GM12801 (cell line): ENCODE measurements around the gene SCGB3A1.

Source experiments
- CTCF ChIP-seq: IDR thresholded peaks from one replicate; pipeline ENCODE4 v1.5.1; 2011; ENCODE audit warnings: control low read depth; ENCODE audit not compliant: insufficient read length; ENCODE audit errors: extremely low read depth

Gene SCGB3A1

GRCh38 chr5:180628211-180628610 lies 36.9 kb upstream of the SCGB3A1 start:
- no peak for TF ChIP-seq CTCF

- no peak for TF ChIP-seq CTCF
These were observed 36.3 kb upstream of the SCGB3A1 start for GRCh38 chr5:180627386-180628120.

DNA sequence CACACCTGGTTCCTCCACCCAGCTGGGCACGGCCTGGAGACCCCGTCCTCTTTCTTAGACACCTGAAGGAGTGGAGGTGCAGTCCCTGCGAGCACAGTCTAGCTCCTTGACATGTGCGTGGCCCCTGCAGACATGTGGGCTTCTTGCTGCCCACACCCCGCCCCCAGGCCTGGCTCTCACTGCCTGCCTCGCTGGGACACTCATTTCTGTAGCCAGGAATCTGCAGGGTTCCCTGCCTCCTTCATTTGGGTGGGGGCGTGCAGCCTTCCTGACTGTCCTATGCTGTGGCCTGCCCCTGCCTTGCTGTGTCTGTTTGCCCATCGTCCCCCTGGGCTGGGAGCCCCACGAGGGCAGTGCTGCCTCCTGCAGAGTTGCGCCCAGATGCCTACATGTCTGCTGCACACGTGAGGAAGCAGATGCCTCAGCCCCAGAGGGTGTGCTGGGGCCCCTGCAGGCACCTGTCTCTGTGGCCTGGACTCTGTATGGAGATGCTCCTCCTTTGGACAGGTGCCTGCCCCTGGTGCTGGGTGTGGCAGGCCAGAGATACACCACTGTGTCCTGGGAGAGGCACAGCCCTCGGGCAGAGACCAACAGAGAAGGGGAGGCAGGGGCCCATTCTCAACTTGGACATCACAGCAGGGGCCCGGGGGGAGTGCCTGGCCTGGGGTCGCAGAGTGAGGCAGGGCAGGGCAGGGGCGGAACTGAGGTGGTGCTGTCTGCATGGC lies 35.5 kb upstream of the SCGB3A1 start:
- no peak for TF ChIP-seq CTCF

- no peak for TF ChIP-seq CTCF
These were observed 34.7 kb upstream of the SCGB3A1 start for GRCh38 chr5:180625791-180626660.

GRCh38 chr5:180625125-180625790 lies 34.0 kb upstream of the SCGB3A1 start:
- TF ChIP-seq CTCF: no peak

DNA sequence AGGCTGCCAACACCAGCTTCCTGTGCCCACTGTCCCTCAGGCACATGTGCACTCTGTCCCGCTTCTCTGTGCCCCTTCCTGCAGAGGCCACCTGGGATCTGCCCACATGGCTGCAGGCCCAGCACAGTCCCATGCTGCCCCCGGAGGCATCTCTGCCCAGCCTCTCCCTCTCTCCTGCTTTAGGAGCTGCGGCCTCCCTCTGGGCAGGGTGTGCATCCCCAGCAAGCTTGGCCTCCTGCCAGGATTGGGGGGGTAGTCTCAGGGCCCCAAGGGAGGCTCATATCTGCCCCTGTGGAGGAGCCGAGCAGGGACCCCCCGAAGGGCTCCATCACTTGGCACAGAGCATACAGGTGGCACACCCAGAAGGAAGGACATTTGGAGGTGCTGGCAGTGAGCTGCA lies 33.3 kb upstream of the SCGB3A1 start:
- no peak for TF ChIP-seq CTCF

GRCh38 chr5:180623844-180624243 lies 32.5 kb upstream of the SCGB3A1 start:
- TF ChIP-seq CTCF: no peak
